Panc1 (cell line): ENCODE data around the gene SYCE3. TPM values are rescaled to one million over a fixed set of nuclear protein-coding genes. Genes with fewer than 3 reads are reported as not detected.
"Not testable (repeated sequence)": the region's sequence is repeated elsewhere in the genome, so short reads cannot be mapped to it uniquely, and the experiment has no call there.

Experiments used
- ATAC-seq: fragments of 200-7000 bp; cut with Tn5 transposase; 2 replicates; pipeline ENCODE4 v1.9.1; 2020; ENCODE audit warnings: mild to moderate bottlenecking, moderate library complexity
- BruUV-seq: library from RNA; stranded (reverse); fragments of 400-500 nt; replicated peaks from 2 replicates; lab custom pipeline; 2021; lab: Mats Ljungman, UMichigan
- CTCF ChIA-PET: fragments of 300-600 bp; sonication (Branson Sonifier 250); formaldehyde crosslinking; loops from one replicate; lab custom pipeline; 2022; ENCODE audit warnings: antibody characterized with exemption; lab: Charles Lee
- POLR2A ChIA-PET: fragments of 300-600 bp; sonication (Branson Sonifier 250); formaldehyde crosslinking; loops from one replicate; lab custom pipeline; 2022; ENCODE audit warnings: antibody characterized with exemption; lab: Charles Lee
- DNase-seq: peaks from one replicate; pipeline ENCODE4 v3.0.0-alpha.2; 2010; ENCODE audit warnings: low read depth, low spot score
- H3K27ac ChIP-seq: 2 replicates; pipeline ENCODE4 v1.5.1; 2011; ENCODE audit warnings: mild to moderate bottlenecking, low read length, inconsistent platforms
- H3K27me3 ChIP-seq: fragments of 200-500 bp; sonication (Bioruptor generic); 2 replicates; pipeline ENCODE4 v1.6.0; 2014; ENCODE audit warnings: low read length, inconsistent platforms; ENCODE audit not compliant: control insufficient read depth, insufficient read depth
- H3K36me3 ChIP-seq: fragments of 200-500 bp; sonication (Bioruptor generic); 2 replicates; pipeline ENCODE4 v1.5.1; 2014; ENCODE audit warnings: inconsistent platforms, mild to moderate bottlenecking, low read length, moderate library complexity; ENCODE audit not compliant: control insufficient read depth, insufficient read depth
- H3K4me1 ChIP-seq: 2 replicates; pipeline ENCODE4 v1.5.1; 2011; ENCODE audit warnings: inconsistent platforms, mild to moderate bottlenecking, low read length, moderate library complexity; ENCODE audit not compliant: control insufficient read depth, insufficient read depth
- H3K4me3 ChIP-seq, 2 experiments: 2 replicates each; pipeline ENCODE4 v1.5.1; 2011 to 2012; ENCODE audit warnings: low read depth in 2 of 2, low read length in 2 of 2, mild to moderate bottlenecking in 2 of 2, inconsistent platforms in 1 of 2, moderate library complexity in 1 of 2
- H3K9me3 ChIP-seq: fragments of 200-500 bp; sonication (Bioruptor generic); 2 replicates; pipeline ENCODE4 v1.5.1; 2014; ENCODE audit warnings: low read depth, mild to moderate bottlenecking, inconsistent platforms, low read length, moderate library complexity; ENCODE audit not compliant: control insufficient read depth, insufficient read depth
- POLR2AphosphoS5 ChIP-seq: IDR thresholded peaks from 2 replicates; pipeline ENCODE4 v1.6.1; 2012; ENCODE audit warnings: mild to moderate bottlenecking, low read depth, low read length, moderate library complexity
- SIN3A ChIP-seq: IDR thresholded peaks from 2 replicates; pipeline ENCODE4 v1.6.1; 2012; ENCODE audit warnings: low read depth, mild to moderate bottlenecking, low read length, moderate library complexity, borderline replicate concordance; ENCODE audit not compliant: insufficient read depth
- TCF7L2 ChIP-seq: IDR thresholded peaks from 2 replicates; pipeline ENCODE4 v1.6.1; 2011; ENCODE audit warnings: mild to moderate bottlenecking, low read depth, low read length, inconsistent platforms
- in situ Hi-C: cut with HindIII; loops from 2 replicates; pipeline ENCODE4 v1.10.0; 2016; ENCODE audit warnings: low sequenced_read_pairs, low pct_unique_long_range_greater_than_20kb
- intact Hi-C: fragments of 100-400 bp; cut with micrococcal nuclease; formaldehyde crosslinking; loops from one replicate; pipeline ENCODE4 v1.10.0; 2022; ENCODE audit not compliant: unreplicated experiment
- total RNA-seq: library from RNA; stranded (reverse); gene quantifications from one replicate; pipeline ENCODE4 v1.2.1, GENCODE V29; 2021; ENCODE audit not compliant: unreplicated experiment
- TF ChIP-seq, protein P1 (sequence below): fragments of 450-650 bp; IDR thresholded peaks from 2 replicates; pipeline ENCODE4 v1.5.1; 2017; ENCODE audit warnings: mild to moderate bottlenecking
- TF ChIP-seq, protein P2 (sequence below), 2 experiments: IDR thresholded peaks; 2 replicates each; pipeline ENCODE4 v1.6.1; 2011 to 2012; ENCODE audit warnings: low read depth in 2 of 2, control low read depth in 1 of 2, low read length in 1 of 2, mild to moderate bottlenecking in 1 of 2, moderate library complexity in 1 of 2; ENCODE audit not compliant: insufficient read depth in 1 of 2

Gene SYCE3
- total RNA-seq, 1 experiment from 2014 or later = not detected

DNA sequence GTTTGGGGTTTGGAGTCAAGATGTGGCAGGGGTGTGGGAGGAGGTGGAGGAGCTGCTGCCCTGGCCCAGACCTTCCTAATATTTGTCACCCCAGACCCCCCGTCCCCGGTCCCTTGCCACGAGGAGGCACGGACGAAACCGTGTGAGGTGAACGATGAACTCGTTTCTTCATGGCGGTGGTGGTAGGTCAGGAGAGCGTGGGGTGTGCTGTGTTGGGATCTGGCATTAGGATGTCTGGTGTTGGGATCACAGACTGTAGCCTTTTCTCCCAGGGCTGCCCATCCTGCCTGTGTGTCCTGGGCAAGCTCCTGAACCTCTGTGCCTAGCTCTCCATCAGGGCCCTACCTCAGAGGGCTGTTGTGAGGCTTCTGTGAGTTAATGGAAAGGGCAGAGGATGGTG, 46.3 kb upstream of the SYCE3 start:
- intact Hi-C loops (no loop called here), in situ Hi-C loops (no loop called here)
- no peak for TF ChIP-seq TCF7L2
- TF ChIP-seq SIN3A = no peak
- TF ChIP-seq, protein P1, sequence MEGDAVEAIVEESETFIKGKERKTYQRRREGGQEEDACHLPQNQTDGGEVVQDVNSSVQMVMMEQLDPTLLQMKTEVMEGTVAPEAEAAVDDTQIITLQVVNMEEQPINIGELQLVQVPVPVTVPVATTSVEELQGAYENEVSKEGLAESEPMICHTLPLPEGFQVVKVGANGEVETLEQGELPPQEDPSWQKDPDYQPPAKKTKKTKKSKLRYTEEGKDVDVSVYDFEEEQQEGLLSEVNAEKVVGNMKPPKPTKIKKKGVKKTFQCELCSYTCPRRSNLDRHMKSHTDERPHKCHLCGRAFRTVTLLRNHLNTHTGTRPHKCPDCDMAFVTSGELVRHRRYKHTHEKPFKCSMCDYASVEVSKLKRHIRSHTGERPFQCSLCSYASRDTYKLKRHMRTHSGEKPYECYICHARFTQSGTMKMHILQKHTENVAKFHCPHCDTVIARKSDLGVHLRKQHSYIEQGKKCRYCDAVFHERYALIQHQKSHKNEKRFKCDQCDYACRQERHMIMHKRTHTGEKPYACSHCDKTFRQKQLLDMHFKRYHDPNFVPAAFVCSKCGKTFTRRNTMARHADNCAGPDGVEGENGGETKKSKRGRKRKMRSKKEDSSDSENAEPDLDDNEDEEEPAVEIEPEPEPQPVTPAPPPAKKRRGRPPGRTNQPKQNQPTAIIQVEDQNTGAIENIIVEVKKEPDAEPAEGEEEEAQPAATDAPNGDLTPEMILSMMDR = no peak
- TF ChIP-seq, protein P2, sequence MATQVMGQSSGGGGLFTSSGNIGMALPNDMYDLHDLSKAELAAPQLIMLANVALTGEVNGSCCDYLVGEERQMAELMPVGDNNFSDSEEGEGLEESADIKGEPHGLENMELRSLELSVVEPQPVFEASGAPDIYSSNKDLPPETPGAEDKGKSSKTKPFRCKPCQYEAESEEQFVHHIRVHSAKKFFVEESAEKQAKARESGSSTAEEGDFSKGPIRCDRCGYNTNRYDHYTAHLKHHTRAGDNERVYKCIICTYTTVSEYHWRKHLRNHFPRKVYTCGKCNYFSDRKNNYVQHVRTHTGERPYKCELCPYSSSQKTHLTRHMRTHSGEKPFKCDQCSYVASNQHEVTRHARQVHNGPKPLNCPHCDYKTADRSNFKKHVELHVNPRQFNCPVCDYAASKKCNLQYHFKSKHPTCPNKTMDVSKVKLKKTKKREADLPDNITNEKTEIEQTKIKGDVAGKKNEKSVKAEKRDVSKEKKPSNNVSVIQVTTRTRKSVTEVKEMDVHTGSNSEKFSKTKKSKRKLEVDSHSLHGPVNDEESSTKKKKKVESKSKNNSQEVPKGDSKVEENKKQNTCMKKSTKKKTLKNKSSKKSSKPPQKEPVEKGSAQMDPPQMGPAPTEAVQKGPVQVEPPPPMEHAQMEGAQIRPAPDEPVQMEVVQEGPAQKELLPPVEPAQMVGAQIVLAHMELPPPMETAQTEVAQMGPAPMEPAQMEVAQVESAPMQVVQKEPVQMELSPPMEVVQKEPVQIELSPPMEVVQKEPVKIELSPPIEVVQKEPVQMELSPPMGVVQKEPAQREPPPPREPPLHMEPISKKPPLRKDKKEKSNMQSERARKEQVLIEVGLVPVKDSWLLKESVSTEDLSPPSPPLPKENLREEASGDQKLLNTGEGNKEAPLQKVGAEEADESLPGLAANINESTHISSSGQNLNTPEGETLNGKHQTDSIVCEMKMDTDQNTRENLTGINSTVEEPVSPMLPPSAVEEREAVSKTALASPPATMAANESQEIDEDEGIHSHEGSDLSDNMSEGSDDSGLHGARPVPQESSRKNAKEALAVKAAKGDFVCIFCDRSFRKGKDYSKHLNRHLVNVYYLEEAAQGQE (IDR thresholded peaks at IDR 0.05; ENCODE audit: insufficient read depth in 1 of 2, low read depth in 2 of 2, low read length in 1 of 2) = no peak
- no peak for TF ChIP-seq POLR2AphosphoS5
- ChIA-PET CTCF (no interaction called here), POLR2A (no interaction called here)
- no peak for DNase-seq
- Histone ChIP-seq H3K9me3 (no peaks in the 10 kb centered on the region), H3K4me1 (peaks cover 7% of the 10 kb centered on the region; the same call in 1 of the 2 replicates), H3K27me3 (no peaks in the 10 kb centered on the region), H3K27ac (no peak overlapping the region), H3K36me3 (no peaks in the 10 kb centered on the region), H3K4me3 (no peak overlapping the region)
- ATAC-seq = no peak
- BruUV-seq = no TSS peak

DNA sequence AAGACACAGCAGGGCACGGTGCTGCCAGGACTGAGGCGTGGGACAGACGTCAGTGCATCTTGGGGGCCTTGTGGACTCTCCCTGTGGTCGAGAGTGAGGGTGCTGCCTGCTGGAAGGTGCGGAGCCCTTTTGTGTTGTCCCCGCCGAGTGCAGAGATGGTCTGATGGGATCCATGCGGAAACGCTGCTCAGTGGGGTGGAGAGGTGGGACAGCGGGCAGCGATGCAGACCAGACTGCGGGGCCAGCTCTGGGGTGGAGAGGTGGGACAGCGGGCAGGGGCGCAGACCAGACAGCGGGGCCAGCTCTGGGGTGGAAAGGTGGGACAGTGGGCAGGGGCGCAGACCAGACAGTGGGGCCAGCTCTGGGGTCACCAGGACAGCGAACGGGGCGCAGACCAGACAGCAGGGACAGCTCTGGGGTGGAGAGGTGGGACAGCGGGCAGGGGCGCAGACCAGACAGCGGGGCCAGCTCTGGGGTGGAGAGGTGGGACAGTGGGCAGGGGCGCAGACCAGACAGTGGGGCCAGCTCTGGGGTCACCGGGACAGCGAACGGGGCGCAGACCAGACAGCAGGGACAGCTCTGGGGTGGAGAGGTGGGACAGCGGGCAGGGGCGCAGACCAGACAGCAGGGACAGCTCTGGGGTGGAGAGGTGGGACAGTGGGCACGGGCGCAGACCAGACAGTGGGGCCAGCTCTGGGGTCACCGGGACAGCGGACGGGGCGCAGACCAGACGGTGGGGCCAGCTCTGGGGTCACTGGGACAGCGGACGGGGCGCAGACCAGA, 45.5 kb upstream of the SYCE3 start:
- H3K9me3 ChIP-seq, H3K27me3 ChIP-seq, H3K4me3 ChIP-seq, CTCF ChIA-PET, in situ Hi-C loops, POLR2A ChIA-PET, ATAC-seq, H3K36me3 ChIP-seq, H3K27ac ChIP-seq, H3K4me1 ChIP-seq, BruUV-seq, intact Hi-C loops, DNase-seq: not testable (repeated sequence)

DNA sequence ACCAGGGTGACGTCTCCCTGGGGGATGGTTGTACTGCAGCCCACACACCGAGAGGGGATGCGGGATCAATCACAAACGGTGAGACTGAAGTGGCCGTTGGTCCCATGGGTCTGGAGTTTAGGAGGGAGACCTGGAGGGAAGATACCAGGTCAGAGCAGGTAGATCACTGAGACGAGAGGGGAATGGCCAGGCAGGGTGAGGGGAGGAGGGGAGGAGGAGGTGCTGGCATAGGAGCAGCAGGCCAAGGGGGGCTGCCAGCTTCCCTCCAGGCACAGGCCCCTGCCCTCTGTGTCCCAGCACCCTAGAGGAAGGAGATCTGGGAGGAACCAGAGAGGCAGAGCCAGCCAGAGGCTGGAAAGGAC, 44.9 kb upstream of the SYCE3 start:
- ChIA-PET CTCF (no interaction called here), POLR2A (no interaction called here)
- DNase-seq (no peak), ATAC-seq (no peak)
- in situ Hi-C loops = no loop called here
- intact Hi-C loops = no loop called here
- Histone ChIP-seq H3K4me1 (no peaks in the 10 kb centered on the region), H3K27ac (no peak overlapping the region), H3K27me3 (no peaks in the 10 kb centered on the region), H3K36me3 (no peaks in the 10 kb centered on the region), H3K9me3 (no peaks in the 10 kb centered on the region), H3K4me3 (no peak overlapping the region)
- TF ChIP-seq, protein P2 (IDR thresholded peaks at IDR 0.05; ENCODE audit: insufficient read depth in 1 of 2, low read depth in 2 of 2, low read length in 1 of 2) = no peak
- no peak for TF ChIP-seq TCF7L2
- TF ChIP-seq, protein P1 = no peak
- no peak for TF ChIP-seq POLR2AphosphoS5
- no peak for TF ChIP-seq SIN3A
- no TSS peak for BruUV-seq
